SK-N-SH treated with all-trans-retinoic acid at 6 μM for 48 hours (cell line): ENCODE measurements around the gene CDH4.

Experiments
- ATAC-seq: fragments of 200-7000 bp; cut with Tn5 transposase; 3 replicates; pipeline ENCODE4 v1.9.1; 2020; ENCODE audit warnings: mild to moderate bottlenecking, moderate library complexity
- ARNTL ChIP-seq: fragments of 450-650 bp; formaldehyde crosslinking; IDR thresholded peaks from 2 replicates; pipeline ENCODE4 v1.5.0; 2020; ENCODE audit warnings: low read depth, mild to moderate bottlenecking, moderate library complexity, borderline replicate concordance
- ISL1 ChIP-seq: fragments of 250-450 bp; sonication (Bioruptor Pico); IDR thresholded peaks from 2 replicates; pipeline ENCODE4 v2.1.2; 2022; ENCODE audit warnings: mild to moderate bottlenecking, moderate library complexity
- OSR1 ChIP-seq: fragments of 250-450 bp; sonication (Bioruptor Pico); IDR thresholded peaks from 2 replicates; pipeline ENCODE4 v1.8.0; 2022; ENCODE audit warnings: moderate library complexity, mild to moderate bottlenecking, inconsistent platforms
- RARB ChIP-seq: fragments of 250-450 bp; sonication (Bioruptor Pico); IDR thresholded peaks from 2 replicates; pipeline ENCODE4 v1.8.0; 2021; ENCODE audit warnings: mild to moderate bottlenecking, moderate library complexity
- SNAI2 ChIP-seq: fragments of 250-450 bp; sonication (Bioruptor Pico); IDR thresholded peaks from 2 replicates; pipeline ENCODE4 v1.5.0; 2020; ENCODE audit warnings: mild to moderate bottlenecking, moderate library complexity
- TCF4 ChIP-seq: fragments of 250-450 bp; sonication (Bioruptor Pico); IDR thresholded peaks from 2 replicates; pipeline ENCODE4 v1.8.0; 2021; ENCODE audit warnings: mild to moderate bottlenecking, moderate library complexity, borderline replicate concordance
- ZFP3 ChIP-seq: fragments of 250-450 bp; sonication (Bioruptor Pico); IDR thresholded peaks from 2 replicates; pipeline ENCODE4 v1.5.0; 2020; ENCODE audit warnings: mild to moderate bottlenecking, moderate library complexity
- ZFP30 ChIP-seq: fragments of 450-650 bp; formaldehyde crosslinking; IDR thresholded peaks from 2 replicates; pipeline ENCODE4 v1.5.0; 2022; ENCODE audit warnings: mild to moderate bottlenecking, moderate library complexity
- ZNF8 ChIP-seq: fragments of 450-650 bp; formaldehyde crosslinking; IDR thresholded peaks from 2 replicates; pipeline ENCODE4 v1.5.0; 2020; ENCODE audit warnings: mild to moderate bottlenecking, moderate library complexity
- TF ChIP-seq, protein P1 (sequence below): fragments of 250-450 bp; sonication (Bioruptor Pico); IDR thresholded peaks from 2 replicates; pipeline ENCODE4 v1.5.1; 2021; ENCODE audit warnings: mild to moderate bottlenecking, moderate library complexity
- TF ChIP-seq, protein P2 (sequence below): fragments of 250-450 bp; sonication (Bioruptor Pico); IDR thresholded peaks from 2 replicates; pipeline ENCODE4 v1.5.0; 2020; ENCODE audit warnings: mild to moderate bottlenecking, moderate library complexity
- TF ChIP-seq, protein P3 (sequence below): fragments of 250-450 bp; sonication (Bioruptor Pico); IDR thresholded peaks from 2 replicates; pipeline ENCODE4 v1.8.0; 2020; ENCODE audit warnings: mild to moderate bottlenecking, moderate library complexity, borderline replicate concordance
- TF ChIP-seq, protein P4 (sequence below): fragments of 250-450 bp; sonication (Bioruptor Pico); IDR thresholded peaks from 2 replicates; pipeline ENCODE4 v1.8.0; 2021; ENCODE audit warnings: low read depth, mild to moderate bottlenecking, moderate library complexity, borderline replicate concordance

The CDH4 gene

DNA sequence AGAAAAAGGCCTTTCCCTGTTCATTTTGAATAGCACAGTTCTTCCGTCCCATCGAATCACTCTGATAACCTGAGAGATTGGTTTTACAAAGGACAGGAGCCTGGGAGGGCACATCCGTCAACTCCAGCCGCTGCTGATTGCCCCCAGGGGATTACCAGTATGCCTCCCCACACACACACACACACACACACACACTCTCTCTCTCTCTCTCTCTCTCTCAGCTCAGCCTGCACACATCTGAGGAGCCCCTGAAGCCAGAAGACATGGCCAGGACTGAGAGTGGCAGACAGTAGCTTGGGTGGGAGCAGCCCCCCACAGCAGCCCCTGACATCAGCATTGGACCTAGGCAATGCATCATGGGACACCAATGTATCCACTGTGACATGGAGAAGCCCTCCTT lies 13.2 kb upstream of the CDH4 start:
- ATAC-seq = no peak
- TF ChIP-seq ARNTL (CRISPR knock-in tag) = no peak
- no peak for TF ChIP-seq SNAI2
- TF ChIP-seq, protein P1, sequence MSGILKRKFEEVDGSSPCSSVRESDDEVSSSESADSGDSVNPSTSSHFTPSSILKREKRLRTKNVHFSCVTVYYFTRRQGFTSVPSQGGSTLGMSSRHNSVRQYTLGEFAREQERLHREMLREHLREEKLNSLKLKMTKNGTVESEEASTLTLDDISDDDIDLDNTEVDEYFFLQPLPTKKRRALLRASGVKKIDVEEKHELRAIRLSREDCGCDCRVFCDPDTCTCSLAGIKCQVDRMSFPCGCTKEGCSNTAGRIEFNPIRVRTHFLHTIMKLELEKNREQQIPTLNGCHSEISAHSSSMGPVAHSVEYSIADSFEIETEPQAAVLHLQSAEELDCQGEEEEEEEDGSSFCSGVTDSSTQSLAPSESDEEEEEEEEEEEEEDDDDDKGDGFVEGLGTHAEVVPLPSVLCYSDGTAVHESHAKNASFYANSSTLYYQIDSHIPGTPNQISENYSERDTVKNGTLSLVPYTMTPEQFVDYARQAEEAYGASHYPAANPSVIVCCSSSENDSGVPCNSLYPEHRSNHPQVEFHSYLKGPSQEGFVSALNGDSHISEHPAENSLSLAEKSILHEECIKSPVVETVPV (CRISPR knock-in tag) = no peak
- TF ChIP-seq, protein P2, sequence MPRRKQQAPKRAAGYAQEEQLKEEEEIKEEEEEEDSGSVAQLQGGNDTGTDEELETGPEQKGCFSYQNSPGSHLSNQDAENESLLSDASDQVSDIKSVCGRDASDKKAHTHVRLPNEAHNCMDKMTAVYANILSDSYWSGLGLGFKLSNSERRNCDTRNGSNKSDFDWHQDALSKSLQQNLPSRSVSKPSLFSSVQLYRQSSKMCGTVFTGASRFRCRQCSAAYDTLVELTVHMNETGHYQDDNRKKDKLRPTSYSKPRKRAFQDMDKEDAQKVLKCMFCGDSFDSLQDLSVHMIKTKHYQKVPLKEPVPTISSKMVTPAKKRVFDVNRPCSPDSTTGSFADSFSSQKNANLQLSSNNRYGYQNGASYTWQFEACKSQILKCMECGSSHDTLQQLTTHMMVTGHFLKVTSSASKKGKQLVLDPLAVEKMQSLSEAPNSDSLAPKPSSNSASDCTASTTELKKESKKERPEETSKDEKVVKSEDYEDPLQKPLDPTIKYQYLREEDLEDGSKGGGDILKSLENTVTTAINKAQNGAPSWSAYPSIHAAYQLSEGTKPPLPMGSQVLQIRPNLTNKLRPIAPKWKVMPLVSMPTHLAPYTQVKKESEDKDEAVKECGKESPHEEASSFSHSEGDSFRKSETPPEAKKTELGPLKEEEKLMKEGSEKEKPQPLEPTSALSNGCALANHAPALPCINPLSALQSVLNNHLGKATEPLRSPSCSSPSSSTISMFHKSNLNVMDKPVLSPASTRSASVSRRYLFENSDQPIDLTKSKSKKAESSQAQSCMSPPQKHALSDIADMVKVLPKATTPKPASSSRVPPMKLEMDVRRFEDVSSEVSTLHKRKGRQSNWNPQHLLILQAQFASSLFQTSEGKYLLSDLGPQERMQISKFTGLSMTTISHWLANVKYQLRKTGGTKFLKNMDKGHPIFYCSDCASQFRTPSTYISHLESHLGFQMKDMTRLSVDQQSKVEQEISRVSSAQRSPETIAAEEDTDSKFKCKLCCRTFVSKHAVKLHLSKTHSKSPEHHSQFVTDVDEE (CRISPR knock-in tag) = no peak

DNA sequence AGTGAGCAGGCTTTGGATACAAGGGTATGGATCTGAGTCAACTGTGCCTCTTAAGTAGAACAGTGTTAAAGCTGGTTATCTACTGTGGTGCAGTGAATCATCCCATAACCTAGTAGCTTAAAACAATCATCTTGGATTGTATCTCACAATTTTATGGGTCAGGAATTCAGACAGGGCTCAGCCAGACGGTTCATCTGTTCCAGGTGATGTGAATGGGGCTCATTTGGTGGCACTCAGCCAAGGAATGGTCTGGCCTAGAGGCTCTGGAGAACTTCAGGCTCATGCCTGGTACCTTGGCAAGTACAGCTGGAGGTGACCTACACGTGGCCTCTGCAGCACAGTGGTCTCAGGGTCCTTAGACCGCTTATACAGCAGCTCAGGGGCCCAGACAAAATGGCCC lies 11.2 kb upstream of the CDH4 start:
- no peak for ATAC-seq
- TF ChIP-seq ZFP3 (CRISPR knock-in tag) (no peak), ZFP30 (no peak), SNAI2 (no peak)
- TF ChIP-seq, protein P1 (CRISPR knock-in tag) = no peak

DNA sequence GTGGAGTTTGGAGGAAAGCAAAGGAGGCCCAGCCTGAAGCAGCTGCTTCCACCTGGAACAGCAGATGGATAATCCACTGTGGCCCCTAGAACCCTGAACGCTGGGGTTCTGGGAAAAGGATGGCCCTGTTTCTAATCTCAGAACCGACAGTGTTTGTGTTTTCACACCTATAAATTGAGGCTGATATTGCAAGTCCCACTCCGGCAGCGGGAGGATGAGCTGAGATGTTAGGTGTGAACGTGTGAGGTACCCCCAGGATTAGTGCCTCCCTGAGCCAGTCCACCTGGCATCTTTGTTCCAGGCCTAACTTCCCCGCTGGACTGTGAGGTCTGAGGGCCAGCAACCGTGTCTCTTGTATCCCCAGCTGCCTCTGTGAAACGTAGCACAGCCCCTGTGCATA lies 7.8 kb upstream of the CDH4 start:
- ATAC-seq = no peak
- TF ChIP-seq ISL1 (CRISPR knock-in tag) = no peak
- no peak for TF ChIP-seq TCF4
- TF ChIP-seq OSR1 (CRISPR knock-in tag) = no peak
- TF ChIP-seq, protein P3, sequence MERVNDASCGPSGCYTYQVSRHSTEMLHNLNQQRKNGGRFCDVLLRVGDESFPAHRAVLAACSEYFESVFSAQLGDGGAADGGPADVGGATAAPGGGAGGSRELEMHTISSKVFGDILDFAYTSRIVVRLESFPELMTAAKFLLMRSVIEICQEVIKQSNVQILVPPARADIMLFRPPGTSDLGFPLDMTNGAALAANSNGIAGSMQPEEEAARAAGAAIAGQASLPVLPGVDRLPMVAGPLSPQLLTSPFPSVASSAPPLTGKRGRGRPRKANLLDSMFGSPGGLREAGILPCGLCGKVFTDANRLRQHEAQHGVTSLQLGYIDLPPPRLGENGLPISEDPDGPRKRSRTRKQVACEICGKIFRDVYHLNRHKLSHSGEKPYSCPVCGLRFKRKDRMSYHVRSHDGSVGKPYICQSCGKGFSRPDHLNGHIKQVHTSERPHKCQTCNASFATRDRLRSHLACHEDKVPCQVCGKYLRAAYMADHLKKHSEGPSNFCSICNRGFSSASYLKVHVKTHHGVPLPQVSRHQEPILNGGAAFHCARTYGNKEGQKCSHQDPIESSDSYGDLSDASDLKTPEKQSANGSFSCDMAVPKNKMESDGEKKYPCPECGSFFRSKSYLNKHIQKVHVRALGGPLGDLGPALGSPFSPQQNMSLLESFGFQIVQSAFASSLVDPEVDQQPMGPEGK (CRISPR knock-in tag) = no peak
- TF ChIP-seq, protein P1 (CRISPR knock-in tag) = no peak
- TF ChIP-seq, protein P4, sequence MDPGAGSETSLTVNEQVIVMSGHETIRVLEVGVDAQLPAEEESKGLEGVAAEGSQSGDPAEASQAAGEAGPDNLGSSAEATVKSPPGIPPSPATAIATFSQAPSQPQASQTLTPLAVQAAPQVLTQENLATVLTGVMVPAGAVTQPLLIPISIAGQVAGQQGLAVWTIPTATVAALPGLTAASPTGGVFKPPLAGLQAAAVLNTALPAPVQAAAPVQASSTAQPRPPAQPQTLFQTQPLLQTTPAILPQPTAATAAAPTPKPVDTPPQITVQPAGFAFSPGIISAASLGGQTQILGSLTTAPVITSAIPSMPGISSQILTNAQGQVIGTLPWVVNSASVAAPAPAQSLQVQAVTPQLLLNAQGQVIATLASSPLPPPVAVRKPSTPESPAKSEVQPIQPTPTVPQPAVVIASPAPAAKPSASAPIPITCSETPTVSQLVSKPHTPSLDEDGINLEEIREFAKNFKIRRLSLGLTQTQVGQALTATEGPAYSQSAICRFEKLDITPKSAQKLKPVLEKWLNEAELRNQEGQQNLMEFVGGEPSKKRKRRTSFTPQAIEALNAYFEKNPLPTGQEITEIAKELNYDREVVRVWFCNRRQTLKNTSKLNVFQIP (CRISPR knock-in tag) = no peak
- TF ChIP-seq, protein P2 (CRISPR knock-in tag) = no peak
- no peak for TF ChIP-seq RARB (CRISPR knock-in tag)
- TF ChIP-seq ZNF8 (CRISPR knock-in tag) = no peak
